IPS-18a (cell line): ENCODE measurements around the gene TEKT2.

Source experiments
- H3K27ac ChIP-seq: one replicate; pipeline ENCODE4 v1.5.1; 2013; ENCODE audit warnings: low read length
- H3K27me3 ChIP-seq: one replicate; pipeline ENCODE4 v1.6.1; 2013; ENCODE audit warnings: mild to moderate bottlenecking, low read length; ENCODE audit not compliant: control insufficient read depth, insufficient read depth
- H3K36me3 ChIP-seq: one replicate; pipeline ENCODE4 v1.6.1; 2013; ENCODE audit warnings: low read depth, low read length; ENCODE audit not compliant: control insufficient read depth
- H3K4me1 ChIP-seq: one replicate; pipeline ENCODE4 v1.6.1; 2013; ENCODE audit warnings: low read depth, low read length; ENCODE audit not compliant: control insufficient read depth
- H3K4me3 ChIP-seq: one replicate; pipeline ENCODE4 v1.5.1; 2013; ENCODE audit warnings: low read length
- H3K9ac ChIP-seq: one replicate; pipeline ENCODE4 v1.6.1; 2013; ENCODE audit warnings: mild to moderate bottlenecking, low read length, moderate library complexity
- H3K9me3 ChIP-seq: one replicate; pipeline ENCODE4 v1.6.1; 2013; ENCODE audit warnings: low read depth, low read length; ENCODE audit not compliant: control insufficient read depth

Gene TEKT2, protein sequence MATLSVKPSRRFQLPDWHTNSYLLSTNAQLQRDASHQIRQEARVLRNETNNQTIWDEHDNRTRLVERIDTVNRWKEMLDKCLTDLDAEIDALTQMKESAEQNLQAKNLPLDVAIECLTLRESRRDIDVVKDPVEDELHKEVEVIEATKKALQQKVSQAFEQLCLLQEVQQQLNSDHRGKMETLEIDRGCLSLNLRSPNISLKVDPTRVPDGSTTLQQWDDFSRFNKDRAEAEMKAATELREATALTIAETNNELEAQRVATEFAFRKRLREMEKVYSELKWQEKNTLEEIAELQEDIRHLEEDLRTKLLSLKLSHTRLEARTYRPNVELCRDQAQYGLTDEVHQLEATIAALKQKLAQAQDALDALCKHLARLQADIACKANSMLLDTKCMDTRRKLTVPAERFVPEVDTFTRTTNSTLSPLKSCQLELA

DNA sequence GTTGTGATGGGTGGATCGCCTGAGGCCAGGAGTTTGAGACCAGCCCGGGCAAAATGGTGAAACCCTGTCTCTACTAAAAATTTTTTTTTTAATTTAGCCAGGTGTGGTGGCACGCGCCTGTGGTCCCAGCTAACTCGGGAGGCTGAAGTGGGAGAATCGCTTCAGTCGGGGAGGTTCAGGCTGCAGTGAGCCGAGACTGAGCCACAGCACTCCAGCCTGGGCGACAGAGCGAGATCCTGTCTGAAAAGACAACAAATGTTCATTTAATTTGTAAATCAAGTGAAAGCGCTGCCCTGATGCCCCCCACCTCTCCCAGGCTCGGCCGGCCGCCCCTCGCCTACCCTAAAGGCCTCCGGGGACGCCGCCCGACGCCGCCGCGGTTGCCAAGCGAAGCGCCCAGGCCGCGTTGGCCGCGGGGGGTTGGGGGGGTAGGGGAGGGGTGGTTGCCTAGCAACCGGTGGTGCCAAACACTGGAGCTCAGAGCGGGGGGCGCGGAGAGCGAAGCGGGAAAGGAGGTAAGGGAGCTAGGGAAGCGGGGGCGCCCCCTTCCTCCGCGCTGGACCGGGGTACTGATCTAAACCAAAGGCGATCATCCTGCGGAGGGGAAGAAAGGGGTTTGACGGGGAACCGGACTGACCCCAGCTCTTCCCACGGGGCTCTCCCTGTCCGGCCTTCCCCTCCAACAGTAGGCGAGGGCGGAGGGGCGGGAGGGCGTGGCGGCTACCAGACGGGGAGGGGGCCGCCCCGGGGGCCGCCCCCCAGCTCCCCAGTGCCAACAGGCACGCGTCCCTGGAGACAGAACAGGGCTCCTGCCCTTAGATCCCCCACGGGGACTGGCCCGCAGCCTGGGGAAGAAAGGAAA, at the start of gene TEKT2:
Gene TEKT2, plus strand, starts transcription at position 460 of the 862 bp plus-strand sequence. CDS start 828 bp downstream, outside the sequence.
- Histone ChIP-seq H3K4me1 (no peaks in the 10 kb centered on the region), H3K4me3 (peak within 1 kb of the TSS; percentile 69), H3K27ac (peak within 1 kb of the TSS; percentile 24), H3K27me3 (peaks cover 9% of the 10 kb centered on the region), H3K36me3 (no peaks in the 10 kb centered on the region), H3K9ac (peak within 1 kb of the TSS; percentile 90), H3K9me3 (no peaks in the 10 kb centered on the region)

DNA sequence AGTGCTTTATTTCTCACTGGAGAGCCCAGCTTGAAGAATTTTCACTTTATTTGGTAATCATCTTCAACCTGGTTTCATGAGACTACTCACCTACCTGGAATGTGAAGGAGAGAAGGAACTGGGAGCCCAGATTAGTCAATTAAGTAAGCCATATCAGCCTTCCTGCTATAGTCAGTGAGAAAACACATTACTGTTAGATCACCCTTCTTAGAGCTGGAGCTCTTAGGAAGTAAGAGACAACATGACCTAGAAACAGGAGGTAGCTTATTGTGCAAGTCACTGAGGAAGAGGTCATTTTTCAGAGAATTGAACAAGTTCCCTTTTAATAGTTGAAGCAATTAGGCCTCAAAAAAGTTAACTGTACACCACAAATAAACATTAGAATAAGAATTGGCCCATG, 49.2 kb upstream of the TEKT2 start:
- Histone ChIP-seq H3K9ac (no peak overlapping the region), H3K9me3 (no peaks in the 10 kb centered on the region), H3K4me1 (no peaks in the 10 kb centered on the region), H3K27me3 (no peaks in the 10 kb centered on the region), H3K4me3 (no peak overlapping the region), H3K27ac (no peak overlapping the region), H3K36me3 (peaks cover 9% of the 10 kb centered on the region)

DNA sequence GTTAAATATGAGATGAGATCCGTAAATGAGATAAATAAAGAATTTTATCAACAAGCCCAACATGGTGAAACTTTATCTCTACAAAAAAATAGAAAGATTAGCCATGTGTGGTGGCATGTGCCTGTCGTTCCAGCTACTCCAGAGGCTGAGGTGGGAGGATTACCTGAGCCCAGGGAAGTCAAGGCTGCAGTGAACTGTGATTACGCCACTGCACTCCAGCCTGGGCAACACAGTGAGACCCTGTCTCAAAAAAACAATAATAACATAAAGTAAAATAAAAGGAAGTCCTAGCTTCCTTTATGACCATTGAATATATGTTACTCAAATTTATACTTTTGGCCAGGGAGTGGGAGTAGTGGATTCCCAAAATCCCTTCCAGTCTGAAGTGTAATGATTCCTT, 48.7 kb upstream of the TEKT2 start:
- no peak overlapping the region for H3K4me3 ChIP-seq
- H3K9ac ChIP-seq, result no peak overlapping the region
- no peaks in the 10 kb centered on the region for H3K9me3 ChIP-seq
- H3K4me1 ChIP-seq, result no peaks in the 10 kb centered on the region
- no peak overlapping the region for H3K27ac ChIP-seq
- H3K27me3 ChIP-seq, result no peaks in the 10 kb centered on the region
- peaks cover 11% of the 10 kb centered on the region for H3K36me3 ChIP-seq

DNA sequence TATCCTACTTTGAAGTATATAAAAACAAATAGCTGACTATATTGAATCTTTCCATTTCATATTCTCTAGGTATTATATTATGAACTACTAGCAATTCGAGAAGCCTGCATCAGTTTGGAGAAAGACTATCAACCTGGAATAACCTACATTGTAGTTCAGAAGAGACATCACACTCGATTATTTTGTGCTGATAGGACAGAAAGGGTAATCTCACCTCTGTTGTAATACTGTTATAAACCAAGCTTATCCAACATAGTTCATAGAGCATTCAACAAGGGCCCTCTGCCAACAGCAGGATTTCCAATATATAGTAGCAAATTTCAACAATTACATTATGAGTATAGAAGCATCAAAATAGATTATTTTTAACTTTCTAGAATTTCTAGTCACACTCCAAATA, 43.7 kb upstream of the TEKT2 start:
- H3K9ac ChIP-seq, result no peak overlapping the region
- no peak overlapping the region for H3K27ac ChIP-seq
- no peaks in the 10 kb centered on the region for H3K9me3 ChIP-seq
- H3K27me3 ChIP-seq, result no peaks in the 10 kb centered on the region
- peaks cover 31% of the 10 kb centered on the region for H3K36me3 ChIP-seq
- H3K4me1 ChIP-seq, result no peaks in the 10 kb centered on the region
- no peak overlapping the region for H3K4me3 ChIP-seq

DNA sequence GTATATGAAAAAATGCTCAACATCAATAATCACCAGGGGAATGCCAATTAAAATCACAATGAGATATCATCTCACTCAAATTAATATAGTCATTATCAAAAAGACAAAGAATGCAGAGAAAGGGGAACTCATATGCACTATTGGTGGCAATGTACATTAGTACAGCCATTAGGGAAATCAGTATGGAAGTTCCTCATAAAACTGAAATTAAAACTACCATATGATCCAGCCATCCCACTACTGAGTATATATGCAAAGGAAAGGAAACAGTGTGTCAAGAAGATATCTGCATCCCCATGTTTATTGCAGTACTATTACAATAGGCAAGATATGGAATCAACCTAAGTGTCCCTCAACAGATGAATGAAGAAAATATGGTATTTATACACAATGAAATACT, 32.1 kb upstream of the TEKT2 start:
- no peak overlapping the region for H3K9ac ChIP-seq
- H3K27me3 ChIP-seq, result no peaks in the 10 kb centered on the region
- no peaks in the 10 kb centered on the region for H3K4me1 ChIP-seq
- H3K27ac ChIP-seq, result no peak overlapping the region
- no peak overlapping the region for H3K4me3 ChIP-seq
- H3K36me3 ChIP-seq, result peaks cover 5% of the 10 kb centered on the region
- no peaks in the 10 kb centered on the region for H3K9me3 ChIP-seq

DNA sequence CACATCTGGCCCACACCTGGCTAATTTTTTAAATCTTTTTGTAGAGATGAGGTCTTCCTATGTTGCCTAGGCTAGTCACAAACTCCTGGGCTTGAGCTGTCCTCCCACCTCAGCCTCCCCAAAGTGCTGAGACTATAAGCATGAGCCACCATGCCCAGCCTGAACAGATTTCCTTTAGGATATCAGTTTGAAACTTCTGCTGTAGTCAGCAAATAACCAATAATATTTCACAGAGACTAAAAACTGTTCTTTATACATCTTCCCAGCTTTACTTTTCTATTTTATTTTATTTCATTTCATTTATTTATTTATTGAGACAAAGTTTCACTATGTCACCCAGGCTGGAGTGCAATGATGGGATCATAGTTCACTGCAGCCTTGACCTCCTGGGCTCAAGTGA, 29.9 kb upstream of the TEKT2 start:
- Histone ChIP-seq H3K9ac (no peak overlapping the region), H3K27ac (no peak overlapping the region), H3K36me3 (peaks cover 5% of the 10 kb centered on the region), H3K9me3 (no peaks in the 10 kb centered on the region), H3K4me1 (no peaks in the 10 kb centered on the region), H3K4me3 (no peak overlapping the region), H3K27me3 (no peaks in the 10 kb centered on the region)

DNA sequence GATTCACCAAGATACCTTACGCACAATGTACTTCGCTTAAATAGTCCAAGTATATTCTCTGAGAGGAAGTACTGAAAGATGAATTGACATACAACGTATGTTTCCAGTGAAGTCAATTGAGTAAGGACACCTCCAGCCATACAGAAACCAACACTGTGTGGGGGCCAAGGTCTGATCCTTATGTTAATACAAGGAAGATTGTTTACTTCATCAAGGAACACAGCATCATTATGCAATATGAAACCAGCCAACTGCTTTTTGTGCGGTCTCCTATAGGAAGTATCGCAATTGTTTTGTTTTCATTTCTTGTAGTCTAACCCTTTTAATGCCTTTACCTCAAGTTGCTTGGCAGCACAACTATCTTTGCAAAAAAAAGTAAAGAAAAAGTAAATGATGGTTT, 28.2 kb upstream of the TEKT2 start:
- no peaks in the 10 kb centered on the region for H3K4me1 ChIP-seq
- H3K9me3 ChIP-seq, result no peaks in the 10 kb centered on the region
- H3K9ac ChIP-seq, result no peak overlapping the region
- no peak overlapping the region for H3K4me3 ChIP-seq
- no peak overlapping the region for H3K27ac ChIP-seq
- peaks cover 5% of the 10 kb centered on the region for H3K36me3 ChIP-seq
- H3K27me3 ChIP-seq, result no peaks in the 10 kb centered on the region

DNA sequence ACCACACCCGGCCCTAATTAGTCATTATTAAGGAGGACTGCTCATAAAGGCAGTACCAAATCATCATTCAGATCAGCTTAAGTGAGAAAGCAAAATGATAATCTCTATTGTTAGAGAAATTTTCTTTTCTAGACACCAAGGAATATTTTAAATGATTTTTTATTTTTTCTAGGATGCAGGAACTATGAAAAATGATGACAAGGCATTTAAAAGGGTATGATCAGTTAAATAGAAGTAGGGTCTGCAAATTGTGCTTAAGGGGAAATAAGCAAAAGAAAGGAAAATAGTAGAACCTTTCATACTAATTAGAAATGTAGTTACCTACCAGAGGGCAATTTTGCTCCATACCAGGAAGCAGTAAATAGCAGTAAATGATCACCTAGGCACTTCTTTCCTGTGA, 21.6 kb upstream of the TEKT2 start:
- Histone ChIP-seq H3K9me3 (no peaks in the 10 kb centered on the region), H3K4me1 (no peaks in the 10 kb centered on the region), H3K9ac (no peak overlapping the region), H3K27me3 (no peaks in the 10 kb centered on the region), H3K36me3 (no peaks in the 10 kb centered on the region), H3K4me3 (no peak overlapping the region), H3K27ac (no peak overlapping the region)

DNA sequence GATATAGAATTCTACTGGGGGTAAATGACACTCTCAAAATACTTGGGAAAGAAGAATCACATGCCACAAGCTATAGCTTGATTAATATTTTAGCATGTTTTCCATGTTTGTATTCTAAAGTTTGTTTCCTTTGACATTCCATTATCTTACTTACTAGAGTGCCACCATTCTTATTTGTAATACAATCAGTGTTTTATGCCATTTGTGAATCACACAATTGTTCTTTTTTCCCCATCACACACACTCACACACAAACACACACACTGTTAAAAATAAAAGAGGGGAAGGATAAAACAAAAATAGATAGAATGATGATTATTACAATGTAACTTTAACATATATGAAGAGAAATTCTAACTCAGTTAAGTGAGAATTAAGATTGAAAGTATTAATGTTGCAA, 16.0 kb upstream of the TEKT2 start:
- no peak overlapping the region for H3K27ac ChIP-seq
- H3K9ac ChIP-seq, result no peak overlapping the region
- H3K27me3 ChIP-seq, result no peaks in the 10 kb centered on the region
- H3K4me3 ChIP-seq, result no peak overlapping the region
- H3K4me1 ChIP-seq, result no peaks in the 10 kb centered on the region
- no peaks in the 10 kb centered on the region for H3K9me3 ChIP-seq
- no peaks in the 10 kb centered on the region for H3K36me3 ChIP-seq

DNA sequence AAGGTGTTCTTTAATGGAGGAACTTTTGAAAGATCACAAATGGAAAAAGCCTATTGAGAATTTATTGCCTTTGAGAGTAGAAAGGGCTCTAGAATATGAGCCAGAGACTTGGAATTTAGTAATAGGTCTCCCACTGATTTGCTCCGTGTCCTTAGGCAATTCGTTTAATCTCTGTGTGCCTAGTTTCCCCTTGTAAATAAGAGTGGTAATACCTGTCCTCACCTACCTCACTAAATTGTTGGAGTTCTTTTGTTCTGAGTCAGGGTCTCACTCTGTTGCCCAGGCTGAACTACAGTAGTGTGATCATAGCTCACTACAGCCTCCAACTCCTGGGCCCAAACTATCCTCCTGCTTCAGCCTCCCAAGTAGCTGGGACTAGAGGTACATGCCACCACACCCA, 15.0 kb upstream of the TEKT2 start:
- no peaks in the 10 kb centered on the region for H3K4me1 ChIP-seq
- H3K9ac ChIP-seq, result no peak overlapping the region
- no peaks in the 10 kb centered on the region for H3K27me3 ChIP-seq
- no peaks in the 10 kb centered on the region for H3K9me3 ChIP-seq
- H3K27ac ChIP-seq, result no peak overlapping the region
- no peak overlapping the region for H3K4me3 ChIP-seq
- no peaks in the 10 kb centered on the region for H3K36me3 ChIP-seq

DNA sequence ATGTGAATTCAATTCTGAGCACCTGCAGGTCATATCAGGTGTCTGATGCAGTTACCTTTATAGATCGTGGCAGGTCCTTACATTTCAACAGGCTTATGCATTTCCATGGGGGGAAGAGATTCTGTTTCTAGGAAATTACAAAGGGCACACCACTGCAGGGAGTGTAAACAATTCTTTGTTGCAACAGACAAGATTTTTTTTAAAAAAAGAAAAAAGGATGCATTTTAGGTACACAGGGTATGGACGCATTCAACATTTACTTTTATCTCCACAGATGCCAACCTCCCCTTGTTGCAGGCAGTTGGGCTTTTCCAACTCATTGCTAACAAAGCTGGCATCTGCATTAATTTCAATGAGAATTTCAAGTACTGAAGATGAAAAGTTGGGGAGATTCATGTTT, 13.5 kb upstream of the TEKT2 start:
- no peaks in the 10 kb centered on the region for H3K27me3 ChIP-seq
- no peaks in the 10 kb centered on the region for H3K4me1 ChIP-seq
- no peaks in the 10 kb centered on the region for H3K36me3 ChIP-seq
- H3K4me3 ChIP-seq, result no peak overlapping the region
- no peaks in the 10 kb centered on the region for H3K9me3 ChIP-seq
- H3K9ac ChIP-seq, result no peak overlapping the region
- H3K27ac ChIP-seq, result no peak overlapping the region
